KMS-11 (cell line): ENCODE data around the gene FOXG1.

Experiments
- H2AFZ ChIP-seq: fragments of 200-600 bp; sonication (generic); 2 replicates; pipeline ENCODE4 v1.6.1; 2016; ENCODE audit warnings: antibody characterized with exemption, mixed run types, low read depth
- H3K27ac ChIP-seq: fragments of 200-600 bp; sonication (generic); 2 replicates; pipeline ENCODE4 v1.6.1; 2016; ENCODE audit warnings: mild to moderate bottlenecking, mixed run types
- H3K27me3 ChIP-seq: fragments of 200-600 bp; sonication (generic); 2 replicates; pipeline ENCODE4 v1.6.1; 2017; ENCODE audit warnings: mild to moderate bottlenecking, low read depth, mixed run types, moderate library complexity; ENCODE audit not compliant: insufficient read depth
- H3K36me3 ChIP-seq: fragments of 200-600 bp; sonication (generic); 2 replicates; pipeline ENCODE4 v1.6.1; 2017; ENCODE audit warnings: mild to moderate bottlenecking, mixed run types; ENCODE audit not compliant: insufficient read depth
- H3K4me1 ChIP-seq: fragments of 200-600 bp; sonication (generic); 2 replicates; pipeline ENCODE4 v1.6.1; 2016; ENCODE audit warnings: mild to moderate bottlenecking, low read depth, mixed run types; ENCODE audit not compliant: poor library complexity, severe bottlenecking
- H3K4me2 ChIP-seq: fragments of 200-600 bp; sonication (generic); 2 replicates; pipeline ENCODE4 v1.7.0; 2016; ENCODE audit warnings: mild to moderate bottlenecking, mixed run types
- H3K4me3 ChIP-seq: fragments of 200-600 bp; sonication (generic); IDR thresholded peaks from 2 replicates; pipeline ENCODE4 v1.6.1; 2017; ENCODE audit warnings: low read depth, low read length, mixed read lengths; ENCODE audit not compliant: insufficient read depth
- H3K79me2 ChIP-seq: fragments of 200-600 bp; sonication (generic); 2 replicates; pipeline ENCODE4 v1.6.1; 2016; ENCODE audit warnings: low read depth, mixed run types; ENCODE audit not compliant: insufficient read depth
- H3K9ac ChIP-seq: fragments of 200-600 bp; sonication (generic); 2 replicates; pipeline ENCODE4 v1.6.1; 2016; ENCODE audit warnings: mild to moderate bottlenecking, mixed run types
- H4K20me1 ChIP-seq: fragments of 200-600 bp; sonication (generic); 2 replicates; pipeline ENCODE4 v1.6.1; 2016; ENCODE audit warnings: mild to moderate bottlenecking, mixed run types; ENCODE audit not compliant: insufficient read depth
- CTCF ChIP-seq: fragments of 200-600 bp; sonication (generic); conservative IDR thresholded peaks from 2 replicates; pipeline ENCODE4 v1.6.1; 2017; ENCODE audit warnings: low read depth, mild to moderate bottlenecking, antibody characterized with exemption, low read length, moderate library complexity, mixed read lengths

Gene FOXG1

GRCh38 chr14:28772613-28773012 is 6.0 kb downstream of the FOXG1 start:
- TF ChIP-seq CTCF: no peak
- Histone ChIP-seq H2AFZ (no peak overlapping the region), H3K9ac (no peak overlapping the region), H3K4me1 (no peaks in the 10 kb centered on the region), H3K4me2 (no peak overlapping the region), H3K27ac (no peak overlapping the region), H3K4me3 (no peak overlapping the region), H3K27me3 (no peaks in the 10 kb centered on the region), H4K20me1 (no peaks in the 10 kb centered on the region), H3K79me2 (no peaks in the 10 kb centered on the region), H3K36me3 (no peaks in the 10 kb centered on the region)

GRCh38 chr14:28773176-28773575 is 6.6 kb downstream of the FOXG1 start:
- no peaks in the 10 kb centered on the region for H3K36me3 ChIP-seq
- no peaks in the 10 kb centered on the region for H3K27me3 ChIP-seq
- no peaks in the 10 kb centered on the region for H3K79me2 ChIP-seq
- H2AFZ ChIP-seq: no peak overlapping the region
- H3K4me2 ChIP-seq: no peak overlapping the region
- no peak overlapping the region for H3K27ac ChIP-seq
- H4K20me1 ChIP-seq: no peaks in the 10 kb centered on the region
- H3K4me3 ChIP-seq: no peak overlapping the region
- no peaks in the 10 kb centered on the region for H3K4me1 ChIP-seq
- no peak for TF ChIP-seq CTCF
- no peak overlapping the region for H3K9ac ChIP-seq

GRCh38 chr14:28773861-28774691 is 7.5 kb downstream of the FOXG1 start:
- Histone ChIP-seq H3K4me1 (no peaks in the 10 kb centered on the region), H3K27ac (no peak overlapping the region), H4K20me1 (no peaks in the 10 kb centered on the region), H3K36me3 (no peaks in the 10 kb centered on the region), H3K4me2 (no peak overlapping the region), H3K9ac (no peak overlapping the region), H3K27me3 (no peaks in the 10 kb centered on the region), H2AFZ (no peak overlapping the region), H3K79me2 (no peaks in the 10 kb centered on the region), H3K4me3 (no peak overlapping the region)
- TF ChIP-seq CTCF: no peak

- Histone ChIP-seq H3K27me3 (no peaks in the 10 kb centered on the region), H3K36me3 (no peaks in the 10 kb centered on the region), H3K9ac (no peak overlapping the region), H3K4me2 (no peak overlapping the region), H4K20me1 (no peaks in the 10 kb centered on the region), H2AFZ (no peak overlapping the region), H3K4me1 (no peaks in the 10 kb centered on the region), H3K79me2 (no peaks in the 10 kb centered on the region), H3K4me3 (no peak overlapping the region), H3K27ac (no peak overlapping the region)
- no peak for TF ChIP-seq CTCF
Measured at GRCh38 chr14:28774764-28775735, 8.5 kb downstream of the FOXG1 start.
